Measurements from ENCODE around the gene SIAH2. TPM values are rescaled to one million over a fixed set of nuclear protein-coding genes. Genes with fewer than 3 reads are reported as not detected.

Gene SIAH2
- total and polyA plus RNA-seq, 2 experiments from 2014 or later, result 6.3 to 28.8 TPM

DNA sequence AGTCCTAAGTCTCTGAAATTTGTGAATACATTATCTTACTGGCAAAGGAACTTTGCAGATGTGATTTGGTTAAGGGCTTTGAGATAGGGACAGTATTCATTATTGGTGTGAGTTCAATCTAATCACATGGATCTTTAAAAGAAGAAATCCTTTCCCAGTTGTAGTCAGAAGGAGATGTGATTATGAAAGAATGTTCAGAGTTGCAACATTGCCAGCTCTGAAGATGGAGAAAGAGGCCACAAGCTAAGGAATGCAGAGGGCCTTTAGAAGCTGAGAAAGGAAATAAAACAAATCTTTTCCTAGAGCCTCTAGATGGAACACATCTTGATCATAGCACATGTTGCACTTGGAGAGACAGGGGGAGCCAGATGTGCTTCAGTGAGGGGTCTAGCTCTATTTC lies 27.7 kb upstream of the SIAH2 start (continued):
- TF ChIP-seq, protein P1, sequence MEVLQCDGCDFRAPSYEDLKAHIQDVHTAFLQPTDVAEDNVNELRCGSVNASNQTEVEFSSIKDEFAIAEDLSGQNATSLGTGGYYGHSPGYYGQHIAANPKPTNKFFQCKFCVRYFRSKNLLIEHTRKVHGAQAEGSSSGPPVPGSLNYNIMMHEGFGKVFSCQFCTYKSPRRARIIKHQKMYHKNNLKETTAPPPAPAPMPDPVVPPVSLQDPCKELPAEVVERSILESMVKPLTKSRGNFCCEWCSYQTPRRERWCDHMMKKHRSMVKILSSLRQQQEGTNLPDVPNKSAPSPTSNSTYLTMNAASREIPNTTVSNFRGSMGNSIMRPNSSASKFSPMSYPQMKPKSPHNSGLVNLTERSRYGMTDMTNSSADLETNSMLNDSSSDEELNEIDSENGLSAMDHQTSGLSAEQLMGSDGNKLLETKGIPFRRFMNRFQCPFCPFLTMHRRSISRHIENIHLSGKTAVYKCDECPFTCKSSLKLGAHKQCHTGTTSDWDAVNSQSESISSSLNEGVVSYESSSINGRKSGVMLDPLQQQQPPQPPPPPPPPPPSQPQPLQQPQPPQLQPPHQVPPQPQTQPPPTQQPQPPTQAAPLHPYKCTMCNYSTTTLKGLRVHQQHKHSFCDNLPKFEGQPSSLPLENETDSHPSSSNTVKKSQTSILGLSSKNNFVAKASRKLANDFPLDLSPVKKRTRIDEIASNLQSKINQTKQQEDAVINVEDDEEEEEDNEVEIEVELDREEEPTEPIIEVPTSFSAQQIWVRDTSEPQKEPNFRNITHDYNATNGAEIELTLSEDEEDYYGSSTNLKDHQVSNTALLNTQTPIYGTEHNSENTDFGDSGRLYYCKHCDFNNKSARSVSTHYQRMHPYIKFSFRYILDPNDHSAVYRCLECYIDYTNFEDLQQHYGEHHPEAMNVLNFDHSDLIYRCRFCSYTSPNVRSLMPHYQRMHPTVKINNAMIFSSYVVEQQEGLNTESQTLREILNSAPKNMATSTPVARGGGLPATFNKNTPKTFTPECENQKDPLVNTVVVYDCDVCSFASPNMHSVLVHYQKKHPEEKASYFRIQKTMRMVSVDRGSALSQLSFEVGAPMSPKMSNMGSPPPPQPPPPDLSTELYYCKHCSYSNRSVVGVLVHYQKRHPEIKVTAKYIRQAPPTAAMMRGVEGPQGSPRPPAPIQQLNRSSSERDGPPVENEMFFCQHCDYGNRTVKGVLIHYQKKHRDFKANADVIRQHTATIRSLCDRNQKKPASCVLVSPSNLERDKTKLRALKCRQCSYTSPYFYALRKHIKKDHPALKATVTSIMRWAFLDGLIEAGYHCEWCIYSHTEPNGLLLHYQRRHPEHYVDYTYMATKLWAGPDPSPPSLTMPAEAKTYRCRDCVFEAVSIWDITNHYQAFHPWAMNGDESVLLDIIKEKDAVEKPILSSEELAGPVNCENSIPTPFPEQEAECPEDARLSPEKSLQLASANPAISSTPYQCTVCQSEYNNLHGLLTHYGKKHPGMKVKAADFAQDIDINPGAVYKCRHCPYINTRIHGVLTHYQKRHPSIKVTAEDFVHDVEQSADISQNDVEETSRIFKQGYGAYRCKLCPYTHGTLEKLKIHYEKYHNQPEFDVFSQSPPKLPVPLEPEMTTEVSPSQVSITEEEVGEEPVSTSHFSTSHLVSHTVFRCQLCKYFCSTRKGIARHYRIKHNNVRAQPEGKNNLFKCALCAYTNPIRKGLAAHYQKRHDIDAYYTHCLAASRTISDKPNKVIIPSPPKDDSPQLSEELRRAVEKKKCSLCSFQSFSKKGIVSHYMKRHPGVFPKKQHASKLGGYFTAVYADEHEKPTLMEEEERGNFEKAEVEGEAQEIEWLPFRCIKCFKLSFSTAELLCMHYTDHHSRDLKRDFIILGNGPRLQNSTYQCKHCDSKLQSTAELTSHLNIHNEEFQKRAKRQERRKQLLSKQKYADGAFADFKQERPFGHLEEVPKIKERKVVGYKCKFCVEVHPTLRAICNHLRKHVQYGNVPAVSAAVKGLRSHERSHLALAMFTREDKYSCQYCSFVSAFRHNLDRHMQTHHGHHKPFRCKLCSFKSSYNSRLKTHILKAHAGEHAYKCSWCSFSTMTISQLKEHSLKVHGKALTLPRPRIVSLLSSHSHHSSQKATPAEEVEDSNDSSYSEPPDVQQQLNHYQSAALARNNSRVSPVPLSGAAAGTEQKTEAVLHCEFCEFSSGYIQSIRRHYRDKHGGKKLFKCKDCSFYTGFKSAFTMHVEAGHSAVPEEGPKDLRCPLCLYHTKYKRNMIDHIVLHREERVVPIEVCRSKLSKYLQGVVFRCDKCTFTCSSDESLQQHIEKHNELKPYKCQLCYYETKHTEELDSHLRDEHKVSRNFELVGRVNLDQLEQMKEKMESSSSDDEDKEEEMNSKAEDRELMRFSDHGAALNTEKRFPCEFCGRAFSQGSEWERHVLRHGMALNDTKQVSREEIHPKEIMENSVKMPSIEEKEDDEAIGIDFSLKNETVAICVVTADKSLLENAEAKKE (CRISPR knock-in tag; IDR thresholded peaks at IDR 0.05), result no peak

DNA sequence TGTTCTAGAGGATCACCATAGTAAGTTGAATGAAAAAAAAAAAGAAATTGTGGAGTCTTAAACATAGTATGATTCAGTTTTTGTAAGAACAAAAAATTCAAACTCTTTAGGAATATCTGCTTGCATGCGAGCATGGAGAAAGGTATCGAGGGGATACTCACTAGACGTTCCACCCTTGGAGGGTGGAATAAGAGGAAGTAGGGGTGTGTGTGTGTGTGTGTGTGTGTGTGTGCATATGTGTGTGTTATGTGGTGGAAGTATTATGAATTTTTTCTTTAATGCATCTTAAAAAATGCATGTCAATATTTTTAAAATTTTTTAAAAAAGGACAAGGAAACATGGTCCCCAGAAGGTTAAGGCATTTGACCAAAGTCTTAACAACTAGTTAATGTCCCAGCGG lies 26.5 kb upstream of the SIAH2 start:
- ATAC-seq, result no peak
- no peak for DNase-seq (ENCODE audit: low spot score)
- Mint-ChIP-seq H3K4me1 (no peaks in the 10 kb centered on the region; the same call in 2 of the 3 replicates), H3K9me3 (peaks cover 5% of the 10 kb centered on the region; the same call in 1 of the 3 replicates), H3K27me3 (ENCODE audit: insufficient read depth, low read depth, poor library complexity) (peaks cover 9% of the 10 kb centered on the region), H3K27ac (no peak overlapping the region), H3K4me3 (no peak overlapping the region), H3K36me3 (ENCODE audit: low read depth) (no peaks in the 10 kb centered on the region)
- Histone ChIP-seq H3F3A (replicated peaks; ENCODE audit: low read depth) (no peaks in the 10 kb centered on the region), H3K36me3 (ENCODE audit: insufficient read depth) (no peaks in the 10 kb centered on the region), H3K79me2 (replicated peaks; ENCODE audit: insufficient read depth) (no peaks in the 10 kb centered on the region), H3K4me2 (no peak overlapping the region), H3K4me1 (ENCODE audit: insufficient read depth) (no peaks in the 10 kb centered on the region), H3K9me2 (ENCODE audit: insufficient read depth) (no peaks in the 10 kb centered on the region), H3K4me3 (no peak overlapping the region), H4K20me1 (replicated peaks; ENCODE audit: insufficient read depth) (no peaks in the 10 kb centered on the region), H3K27me3 (ENCODE audit: insufficient read depth) (no peaks in the 10 kb centered on the region), H2AFZ (no peak overlapping the region), H3K27ac (ENCODE audit: low read depth) (no peak overlapping the region)
- TF ChIP-seq ZNF114 (CRISPR knock-in tag; IDR thresholded peaks at IDR 0.05) (no peak), EZH2 (IDR thresholded peaks at IDR 0.05; ENCODE audit: low read depth, unreplicated experiment) (no peak)
- TF ChIP-seq, protein P2, sequence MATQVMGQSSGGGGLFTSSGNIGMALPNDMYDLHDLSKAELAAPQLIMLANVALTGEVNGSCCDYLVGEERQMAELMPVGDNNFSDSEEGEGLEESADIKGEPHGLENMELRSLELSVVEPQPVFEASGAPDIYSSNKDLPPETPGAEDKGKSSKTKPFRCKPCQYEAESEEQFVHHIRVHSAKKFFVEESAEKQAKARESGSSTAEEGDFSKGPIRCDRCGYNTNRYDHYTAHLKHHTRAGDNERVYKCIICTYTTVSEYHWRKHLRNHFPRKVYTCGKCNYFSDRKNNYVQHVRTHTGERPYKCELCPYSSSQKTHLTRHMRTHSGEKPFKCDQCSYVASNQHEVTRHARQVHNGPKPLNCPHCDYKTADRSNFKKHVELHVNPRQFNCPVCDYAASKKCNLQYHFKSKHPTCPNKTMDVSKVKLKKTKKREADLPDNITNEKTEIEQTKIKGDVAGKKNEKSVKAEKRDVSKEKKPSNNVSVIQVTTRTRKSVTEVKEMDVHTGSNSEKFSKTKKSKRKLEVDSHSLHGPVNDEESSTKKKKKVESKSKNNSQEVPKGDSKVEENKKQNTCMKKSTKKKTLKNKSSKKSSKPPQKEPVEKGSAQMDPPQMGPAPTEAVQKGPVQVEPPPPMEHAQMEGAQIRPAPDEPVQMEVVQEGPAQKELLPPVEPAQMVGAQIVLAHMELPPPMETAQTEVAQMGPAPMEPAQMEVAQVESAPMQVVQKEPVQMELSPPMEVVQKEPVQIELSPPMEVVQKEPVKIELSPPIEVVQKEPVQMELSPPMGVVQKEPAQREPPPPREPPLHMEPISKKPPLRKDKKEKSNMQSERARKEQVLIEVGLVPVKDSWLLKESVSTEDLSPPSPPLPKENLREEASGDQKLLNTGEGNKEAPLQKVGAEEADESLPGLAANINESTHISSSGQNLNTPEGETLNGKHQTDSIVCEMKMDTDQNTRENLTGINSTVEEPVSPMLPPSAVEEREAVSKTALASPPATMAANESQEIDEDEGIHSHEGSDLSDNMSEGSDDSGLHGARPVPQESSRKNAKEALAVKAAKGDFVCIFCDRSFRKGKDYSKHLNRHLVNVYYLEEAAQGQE (IDR thresholded peaks at IDR 0.05; ENCODE audit: unreplicated experiment), result no peak
- TF ChIP-seq, protein P1 (CRISPR knock-in tag; IDR thresholded peaks at IDR 0.05), result no peak
